SH-SY5Y (cell line): Measurements from ENCODE around the gene CCR7.

Experiments
- GATA2 ChIP-seq: IDR thresholded peaks from 2 replicates; pipeline ENCODE4 v1.6.1; 2011; ENCODE audit warnings: mild to moderate bottlenecking, low read depth, low read length
- GATA3 ChIP-seq: IDR thresholded peaks from 2 replicates; pipeline ENCODE4 v1.6.1; 2011; ENCODE audit warnings: low read depth, mild to moderate bottlenecking, low read length, moderate library complexity

GRCh38 chr17:40539711-40540411 lies 25.4 kb downstream of the CCR7 start:
- TF ChIP-seq GATA2 (no peak), GATA3 (no peak)
